Suprapubic skin (tissue), 3 donors: ENCODE results near the gene METTL21C.

Experiments
- CTCF ChIP-seq, 2 donors: fragments of 200-600 bp in 1 of 2; fragments of 450-650 bp in 1 of 2; sonication (generic) in 1 of 2; IDR thresholded peaks; one replicate each; pipeline ENCODE4 v1.5.1; 2016 to 2019; ENCODE audit warnings: antibody characterized with exemption in 2 of 2, mild to moderate bottlenecking in 1 of 2, moderate library complexity in 1 of 2
- POLR2A ChIP-seq, 2 donors: fragments of 450-650 bp; IDR thresholded peaks; one replicate each; pipeline ENCODE4 v1.6.1; 2017; ENCODE audit warnings: antibody characterized with exemption in 2 of 2, mild to moderate bottlenecking in 2 of 2, moderate library complexity in 2 of 2

- TF ChIP-seq POLR2A (IDR thresholded peaks at IDR 0.05) (no peak), CTCF (IDR thresholded peaks at IDR 0.05) (no peak)
Measured at GRCh38 chr13:102693250-102693649, 1.6 kb downstream of the METTL21C start.
